HG03342 (cell line): ENCODE results near the gene SEC16B.

Experiments used
- ATAC-seq: cut with Tn5 transposase; IDR thresholded peaks from one replicate; pipeline ENCODE4 v1.9.1; 2021; ENCODE audit warnings: mild to moderate bottlenecking, moderate library complexity; ENCODE audit not compliant: unreplicated experiment

Gene SEC16B

DNA sequence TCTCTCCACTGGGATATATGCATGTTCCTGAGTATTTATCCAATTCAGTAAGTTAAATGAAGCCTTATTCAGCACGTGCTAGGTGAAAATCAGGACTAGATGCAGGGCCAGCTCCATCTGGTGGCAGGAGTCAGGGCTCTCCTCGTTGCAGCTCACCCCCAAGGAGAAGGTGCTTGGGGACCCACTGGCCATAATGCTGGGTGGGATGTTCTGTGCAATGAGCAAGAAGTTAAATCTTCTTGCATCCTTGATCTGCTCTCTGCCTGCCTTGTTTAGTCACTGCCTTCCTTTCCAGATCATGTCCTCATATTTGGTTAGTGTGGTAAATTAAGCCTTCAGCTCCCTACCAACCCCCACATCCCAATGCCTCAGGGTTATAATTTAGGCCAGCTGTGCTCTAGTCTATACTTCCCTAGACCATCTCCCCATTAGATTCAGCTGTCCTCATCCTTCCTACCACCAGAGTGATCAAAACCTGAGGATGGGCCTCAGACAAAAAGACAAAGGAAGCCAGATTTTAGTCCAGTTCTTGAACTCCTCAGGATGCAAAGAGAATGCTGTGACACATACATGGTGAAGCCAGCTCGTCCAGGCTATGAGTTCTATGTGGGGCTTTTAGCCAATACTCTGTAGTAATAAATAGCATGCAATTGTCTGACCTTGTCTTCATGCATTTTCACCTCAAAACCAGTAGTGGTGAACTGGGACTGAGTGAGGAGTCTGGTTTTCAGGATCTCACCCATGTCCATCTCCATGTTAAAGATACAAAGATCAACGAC is 55.9 kb downstream of the SEC16B start:
- ATAC-seq = no peak

- ATAC-seq = no peak
These were observed 56.9 kb downstream of the SEC16B start for GRCh38 chr1:177912991-177913390.

DNA sequence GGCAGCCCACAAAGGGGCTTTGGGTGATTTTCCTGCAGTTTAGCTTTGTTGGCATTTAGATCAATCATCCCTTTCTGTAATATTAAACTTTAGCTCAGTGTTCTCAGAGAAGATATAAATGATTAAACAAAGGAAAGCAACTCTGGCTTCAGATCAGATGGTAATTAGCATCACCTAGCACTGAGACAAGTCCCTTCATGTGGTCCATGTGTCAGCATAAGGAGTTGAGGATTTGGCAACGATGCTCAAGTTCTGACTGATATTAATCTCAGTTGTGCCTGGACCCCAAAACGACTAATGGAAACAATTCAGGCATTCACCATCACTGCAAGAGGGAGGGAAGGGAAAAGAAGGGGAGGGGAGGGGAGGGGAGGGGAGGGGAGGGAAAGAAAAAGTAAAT is 60.4 kb downstream of the SEC16B start:
- ATAC-seq = no peak

- ATAC-seq = no peak
These were observed 62.9 kb downstream of the SEC16B start for GRCh38 chr1:177907000-177907399.

DNA sequence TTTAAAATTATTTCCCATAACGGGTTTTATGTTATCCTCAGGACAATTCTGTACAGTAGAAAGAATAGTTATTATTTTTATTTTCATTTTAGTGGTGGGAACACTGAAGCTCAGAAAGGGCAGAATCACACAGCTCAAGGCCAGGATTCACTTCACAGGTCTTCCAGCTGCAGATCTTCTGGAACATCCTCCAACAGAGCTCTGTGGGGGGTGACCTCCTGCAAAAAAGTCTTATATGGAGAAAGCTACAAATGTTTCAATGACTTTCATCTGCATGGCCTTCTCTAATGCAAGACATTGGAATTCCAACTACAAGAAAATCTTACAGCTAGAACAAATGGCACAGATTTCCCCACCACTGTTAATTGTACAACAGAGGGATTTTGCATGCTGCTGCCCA is 64.2 kb downstream of the SEC16B start:
- no peak for ATAC-seq

GRCh38 chr1:177902266-177902665 is 67.6 kb downstream of the SEC16B start:
- no peak for ATAC-seq

DNA sequence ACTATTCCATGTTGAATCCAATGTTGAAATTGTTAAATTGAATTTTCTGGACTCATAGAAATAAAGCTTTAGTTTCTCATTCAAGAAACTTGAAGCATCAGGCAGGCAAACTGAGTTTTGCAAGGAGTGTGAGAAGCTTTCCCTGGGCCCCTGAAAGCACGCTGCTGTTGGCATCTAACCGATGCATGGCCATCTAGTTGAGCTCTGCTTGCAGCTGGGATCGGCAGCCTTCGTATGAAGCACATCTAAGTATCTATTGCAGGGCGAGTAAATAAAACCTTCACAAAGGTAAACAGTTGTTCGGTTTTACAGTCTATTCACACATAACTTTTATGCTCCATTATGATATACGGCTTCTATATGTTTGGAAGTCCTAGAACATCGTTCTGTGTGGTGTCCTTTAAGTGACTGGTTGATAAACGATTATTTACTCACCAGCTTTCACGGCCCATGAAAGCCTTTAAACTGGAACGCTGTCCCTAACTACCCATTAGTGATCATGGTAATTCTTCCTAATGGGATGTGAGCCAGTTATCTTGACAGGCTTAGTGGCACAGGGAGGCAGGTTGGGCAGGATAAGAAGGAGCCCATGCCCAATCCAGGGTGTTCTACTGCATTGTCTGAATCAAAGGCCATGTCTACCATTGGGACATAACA is 71.7 kb downstream of the SEC16B start:
- ATAC-seq = no peak

DNA sequence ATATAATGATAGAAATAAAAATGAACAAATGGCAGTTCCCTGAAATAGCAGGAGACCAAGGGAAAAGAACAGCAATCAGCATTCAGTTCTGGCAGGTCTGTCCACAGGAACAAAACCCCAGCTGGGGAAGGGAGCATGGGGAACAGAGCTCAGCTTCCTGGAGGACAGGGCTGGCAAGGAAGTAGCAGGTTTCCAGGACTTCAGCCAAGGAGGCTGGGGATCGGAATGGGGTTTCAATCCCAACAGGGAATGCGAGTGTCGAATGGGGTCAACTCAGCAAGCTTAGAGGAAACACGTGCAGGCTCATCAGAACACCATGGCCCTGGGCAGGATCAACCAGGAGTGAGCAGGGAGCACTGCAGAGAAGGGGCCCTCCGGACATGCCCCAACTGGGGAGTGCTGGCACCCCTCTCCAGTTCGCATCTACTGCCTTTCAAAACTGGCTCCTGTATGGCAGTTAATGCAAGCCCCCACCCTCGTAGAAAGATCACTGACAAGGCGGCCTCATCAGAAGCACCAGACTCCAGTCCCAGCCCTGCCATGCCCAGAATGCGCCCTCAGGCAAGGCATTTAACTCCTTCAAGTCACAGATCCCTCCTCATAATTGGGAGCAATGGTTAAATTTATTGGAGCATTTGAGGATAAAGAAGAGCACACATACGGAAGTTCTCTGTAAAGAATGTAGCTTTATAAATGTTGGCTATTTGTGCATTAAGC is 72.4 kb downstream of the SEC16B start:
- no peak for ATAC-seq
